Spleen (tissue), 11 donors: Measurements from ENCODE around the gene PODXL. TPM values are rescaled to one million over a fixed set of nuclear protein-coding genes. Genes with fewer than 3 reads are reported as not detected.

ENCODE experiments used
- DNase-seq: peaks from one replicate; pipeline ENCODE4 v3.0.0-alpha.2; 2020
- H3K27ac ChIP-seq, 8 donors: fragments of 200-600 bp; sonication (generic) in 7 of 8; 1 replicate in 4 of 8; 2 replicates in 4 of 8; pipeline versions ENCODE4 v1.5.0 to v1.8.0; 2016 to 2021; ENCODE audit warnings: inconsistent platforms in 4 of 8, mild to moderate bottlenecking in 4 of 8, moderate library complexity in 1 of 8
- H3K27me3 ChIP-seq, 7 donors: fragments of 200-600 bp; sonication (generic) in 6 of 7; replicated peaks in 1 of 7; 1 replicate in 4 of 7; 2 replicates in 3 of 7; pipeline versions ENCODE4 v1.5.0 to v1.8.0; 2016 to 2021; ENCODE audit warnings: inconsistent platforms in 3 of 7, mild to moderate bottlenecking in 1 of 7
- H3K36me3 ChIP-seq, 6 donors: fragments of 200-600 bp; sonication (generic) in 5 of 6; 1 replicate in 4 of 6; 2 replicates in 2 of 6; pipeline versions ENCODE4 v1.5.0 to v1.8.0; 2016 to 2021; ENCODE audit warnings: inconsistent platforms in 2 of 6
- H3K4me1 ChIP-seq, 6 donors: fragments of 200-600 bp; sonication (generic) in 5 of 6; 1 replicate in 3 of 6; 2 replicates in 3 of 6; pipeline versions ENCODE4 v1.5.0 to v1.8.0; 2016 to 2021; ENCODE audit warnings: inconsistent platforms in 3 of 6
- H3K4me3 ChIP-seq, 8 donors: fragments of 200-600 bp; sonication (generic) in 7 of 8; 1 replicate in 4 of 8; 2 replicates in 4 of 8; pipeline versions ENCODE4 v1.5.0 to v1.8.0; 2016 to 2021; ENCODE audit warnings: inconsistent platforms in 4 of 8, mild to moderate bottlenecking in 4 of 8, moderate library complexity in 2 of 8
- H3K9me3 ChIP-seq, 8 donors: fragments of 200-600 bp; sonication (generic) in 7 of 8; 1 replicate in 4 of 8; 2 replicates in 4 of 8; pipeline versions ENCODE4 v1.5.0 to v1.8.0; 2016 to 2021; ENCODE audit warnings: inconsistent platforms in 4 of 8
- CTCF ChIP-seq, 11 experiments: fragments of 200-600 bp in 7 of 11; fragments of 450-650 bp in 4 of 11; sonication (generic) in 4 of 11; IDR thresholded peaks in 8 of 11; conservative IDR thresholded peaks in 3 of 11; 1 replicate in 7 of 11; 2 replicates in 4 of 11; pipeline versions ENCODE4 v1.4.0 to v1.8.0; 2016 to 2021; ENCODE audit warnings: antibody characterized with exemption in 11 of 11, inconsistent platforms in 4 of 11, mild to moderate bottlenecking in 1 of 11
- POLR2A ChIP-seq, 3 donors: fragments of 450-650 bp; IDR thresholded peaks; one replicate each; pipeline ENCODE4 v1.5.1; 2017; ENCODE audit warnings: antibody characterized with exemption in 3 of 3, mild to moderate bottlenecking in 1 of 3
- POLR2AphosphoS5 ChIP-seq, 3 donors: sonication (generic); formaldehyde crosslinking; IDR thresholded peaks; one replicate each; pipeline ENCODE4 v1.5.1; 2017; ENCODE audit warnings: antibody characterized with exemption in 3 of 3
- WGBS, 5 donors: extraction: QIAGEN DNeasy Blood & Tissue Kit in 3 of 5; methylation state at CpG; one replicate each; pipeline versions ENCODE4 v1.1.5 to v1.1.7; 2013 to 2018; 5-methylcytosine and 5-hydroxymethylcytosine counted together
- intact Hi-C: fragments of 100-400 bp; cut with DNase I; formaldehyde crosslinking; loops from one replicate; pipeline ENCODE4 v1.15.0; 2023; ENCODE audit warnings: low total_unique reads
- polyA plus RNA-seq, 3 donors: library from polyadenylated mRNA; stranded (reverse); fragments of 200-250 nt; gene quantifications; one replicate each; pipeline ENCODE4 v1.2.1, GENCODE V29; 2013
- total RNA-seq, 7 donors: library from RNA; depleted of rRNA in 3 of 7; stranded (reverse); fragments of >200 nt in 3 of 7; fragmentation: NEBNext Ultra II Directional in 4 of 7; extraction: Animal tissue kit (Norgen Biotek cat#: 25700) in 4 of 7; gene quantifications; one replicate each; pipeline versions ENCODE4 v1.1.0 to v1.2.1, GENCODE V29; 2016 to 2021
- donor health status: healthy with polysubstance abuse.
- donor health status: DM: no; HTN: no; CAD: no; lungs with moderate emphysema.
- donor health status: DM: no; HTN: no; CAD: no.
- donor health status: Bipolar disorder and iron deficiency.
- donor health status: healthy.
- donor health status: DM: no; HTN: no; CAD: no.
- donor health status: DM: yes; HTN: yes; CAD: no.

The PODXL gene
- total and polyA plus RNA-seq, 10 donors = 1.9 to 27.5 (median 16.0) TPM

GRCh38 chr7:131533566-131534561 lies 22.6 kb downstream of the PODXL start:
- TF ChIP-seq CTCF (IDR thresholded peaks at IDR 0.05 in 8 of 11, conservative IDR thresholded peaks at IDR 0.05 in 3 of 11) = no peak
- TF ChIP-seq POLR2A (IDR thresholded peaks at IDR 0.05) = no peak
- no peak for TF ChIP-seq POLR2AphosphoS5 (IDR thresholded peaks at IDR 0.05)
- no peaks in the 10 kb centered on the region for H3K27me3 ChIP-seq
- 77 to 88% (median 86%) methylated on average over 12 to 15 of the region's 15 CpGs for WGBS, 5 donors
- intact Hi-C loops = no loop called here
- peak; percentile 59 for DNase-seq
- H3K36me3 ChIP-seq = no peaks in the 10 kb centered on the region
- no peak overlapping the region for H3K4me3 ChIP-seq
- peak overlapping the region in 3 of 8 donors; percentile 31 to 58 (median 47) for H3K27ac ChIP-seq
- H3K9me3 ChIP-seq = no peaks in the 10 kb centered on the region
- H3K4me1 ChIP-seq = peaks cover 0 to 15% (median 6%) of the 10 kb centered on the region in 6 donors

- WGBS, 5 donors = 69 to 95% (median 77%) methylated on average over 8 to 9 of the region's 9 CpGs
- peak in 2 of 3 donors; percentile 35 to 51 for TF ChIP-seq POLR2AphosphoS5 (IDR thresholded peaks at IDR 0.05)
- TF ChIP-seq POLR2A (IDR thresholded peaks at IDR 0.05) = no peak
- intact Hi-C loops = no loop called here
- no peaks in the 10 kb centered on the region for H3K36me3 ChIP-seq
- no peak overlapping the region for H3K4me3 ChIP-seq
- H3K9me3 ChIP-seq = no peaks in the 10 kb centered on the region
- peak; percentile 68 for DNase-seq
- peak overlapping the region in 7 of 8 donors; percentile 22 to 58 (median 41) for H3K27ac ChIP-seq
- H3K4me1 ChIP-seq = peaks cover 0 to 15% (median 6%) of the 10 kb centered on the region in 6 donors
- H3K27me3 ChIP-seq = no peaks in the 10 kb centered on the region
These were observed 23.3 kb downstream of the PODXL start for GRCh38 chr7:131533151-131533559.

GRCh38 chr7:131532570-131533091 lies 23.8 kb downstream of the PODXL start:
- H3K27me3 ChIP-seq = no peaks in the 10 kb centered on the region
- intact Hi-C loops = no loop called here
- DNase-seq = peak; percentile 44
- TF ChIP-seq POLR2A (IDR thresholded peaks at IDR 0.05) = no peak
- no peak for TF ChIP-seq CTCF (IDR thresholded peaks at IDR 0.05 in 8 of 11, conservative IDR thresholded peaks at IDR 0.05 in 3 of 11)
- no peak for TF ChIP-seq POLR2AphosphoS5 (IDR thresholded peaks at IDR 0.05)
- WGBS, 5 donors = 66 to 88% (median 78%) methylated on average over 10 of the region's 10 CpGs
- no peaks in the 10 kb centered on the region for H3K9me3 ChIP-seq
- peak overlapping the region in 7 of 8 donors; percentile 22 to 58 (median 41) for H3K27ac ChIP-seq
- peaks cover 0 to 15% (median 6%) of the 10 kb centered on the region in 6 donors for H3K4me1 ChIP-seq
- no peaks in the 10 kb centered on the region for H3K36me3 ChIP-seq
- no peak overlapping the region for H3K4me3 ChIP-seq

GRCh38 chr7:131530137-131530536 lies 26.3 kb downstream of the PODXL start:
- H3K27ac ChIP-seq = no peak overlapping the region
- 83 to 98% (median 93%) methylated on average over 3 to 6 of the region's 6 CpGs for WGBS, 5 donors
- TF ChIP-seq POLR2A (IDR thresholded peaks at IDR 0.05) (no peak), POLR2AphosphoS5 (IDR thresholded peaks at IDR 0.05) (no peak), CTCF (IDR thresholded peaks at IDR 0.05 in 8 of 11, conservative IDR thresholded peaks at IDR 0.05 in 3 of 11) (no peak)
- no peaks in the 10 kb centered on the region for H3K9me3 ChIP-seq
- H3K4me3 ChIP-seq = no peak overlapping the region
- H3K36me3 ChIP-seq = no peaks in the 10 kb centered on the region
- H3K4me1 ChIP-seq = peaks cover 0 to 15% (median 6%) of the 10 kb centered on the region in 6 donors
- intact Hi-C loops = no loop called here
- DNase-seq = peak; percentile 41
- H3K27me3 ChIP-seq = no peaks in the 10 kb centered on the region
